Upper lobe of left lung (tissue), 6 donors: ENCODE results near the gene ORMDL3. TPM values are rescaled to one million over a fixed set of nuclear protein-coding genes. Genes with fewer than 3 reads are reported as not detected.

Source experiments
- ATAC-seq, 2 donors: fragments of 200-7000 bp; cut with Tn5 transposase; one replicate each; pipeline ENCODE4 v1.9.1; 2022; ENCODE audit warnings: mild to moderate bottlenecking in 2 of 2, moderate library complexity in 2 of 2; ENCODE audit not compliant: low FRiP score in 2 of 2
- DNase-seq, 2 donors: peaks; one replicate each; pipeline ENCODE4 v3.0.0-alpha.2; 2019 to 2020
- H3K27ac ChIP-seq, 4 donors: fragments of 200-600 bp; sonication (generic); one replicate each; pipeline ENCODE4 v1.5.1; 2016 to 2019
- H3K27me3 ChIP-seq, 4 donors: fragments of 200-600 bp; sonication (generic); one replicate each; pipeline ENCODE4 v1.5.1; 2017 to 2019
- H3K36me3 ChIP-seq, 4 donors: fragments of 200-600 bp; sonication (generic); one replicate each; pipeline ENCODE4 v1.5.1; 2016 to 2019
- H3K4me1 ChIP-seq, 4 donors: fragments of 200-600 bp; sonication (generic); one replicate each; pipeline ENCODE4 v1.5.1; 2018 to 2019
- H3K4me3 ChIP-seq, 4 donors: fragments of 200-600 bp; sonication (generic); one replicate each; pipeline ENCODE4 v1.5.1; 2017 to 2019; ENCODE audit warnings: mild to moderate bottlenecking in 2 of 4, moderate library complexity in 1 of 4
- H3K9me3 ChIP-seq, 4 donors: fragments of 200-600 bp; sonication (generic); one replicate each; pipeline ENCODE4 v1.5.1; 2018 to 2019
- CTCF ChIP-seq, 6 experiments: fragments of 450-650 bp in 4 of 6; fragments of 200-600 bp in 2 of 6; sonication (generic) in 2 of 6; IDR thresholded peaks; one replicate each; pipeline ENCODE4 v1.5.1; 2016 to 2019; ENCODE audit warnings: antibody characterized with exemption in 6 of 6
- EP300 ChIP-seq, 4 donors: sonication (generic); formaldehyde crosslinking; IDR thresholded peaks; one replicate each; pipeline ENCODE4 v1.5.1; 2017; ENCODE audit warnings: antibody characterized with exemption in 4 of 4, control low read depth in 2 of 4
- POLR2A ChIP-seq, 4 donors: fragments of 450-650 bp; IDR thresholded peaks; one replicate each; pipeline ENCODE4 v1.5.1; 2016 to 2017; ENCODE audit warnings: antibody characterized with exemption in 4 of 4, mild to moderate bottlenecking in 2 of 4
- POLR2AphosphoS5 ChIP-seq, 2 donors: sonication (generic); formaldehyde crosslinking; IDR thresholded peaks; one replicate each; pipeline ENCODE4 v1.5.1; 2017; ENCODE audit warnings: antibody characterized with exemption in 2 of 2
- WGBS, 2 donors: methylation state at CpG; one replicate each; pipeline ENCODE4 v1.1.5; 2017 to 2018; 5-methylcytosine and 5-hydroxymethylcytosine counted together
- total RNA-seq, 6 donors: library from RNA; depleted of rRNA in 4 of 6; stranded (reverse); fragments of >200 nt in 4 of 6; gene quantifications; one replicate each; pipeline versions ENCODE4 v1.1.0 to v1.2.1, GENCODE V29; 2016 to 2021
- donor health status: DM: no; HTN: no; CAD: no; lungs with moderate emphysema.
- donor health status: DM: no; HTN: yes; CAD: no; lungs with severe emphysema.

ORMDL3 gene
- total RNA-seq, 6 donors from 2014 or later, result 69.9 to 99.6 (median 82.7) TPM

- 74 to 85% methylated on average over 6 to 15 of the region's 15 CpGs for WGBS, 2 donors
- DNase-seq, result no peak
Observed at GRCh38 chr17:39946551-39947330, 19.3 kb upstream of the ORMDL3 start.

GRCh38 chr17:39944393-39944711 lies 17.0 kb upstream of the ORMDL3 start:
- DNase-seq (no peak), ATAC-seq (no peak)
- TF ChIP-seq CTCF (IDR thresholded peaks at IDR 0.05) (no peak), POLR2A (IDR thresholded peaks at IDR 0.05) (no peak), POLR2AphosphoS5 (IDR thresholded peaks at IDR 0.05) (no peak), EP300 (IDR thresholded peaks at IDR 0.05) (no peak)
- H3K27ac ChIP-seq, result peak overlapping the region in 2 of 4 donors; percentile 3 to 68
- no peaks in the 10 kb centered on the region for H3K9me3 ChIP-seq
- peaks cover 4 to 15% (median 11%) of the 10 kb centered on the region in 4 donors for H3K4me1 ChIP-seq
- no peaks in the 10 kb centered on the region for H3K27me3 ChIP-seq
- WGBS, 2 donors, result 88 to 95% methylated on average over 3 to 16 of the region's 16 CpGs
- no peaks in the 10 kb centered on the region for H3K36me3 ChIP-seq
- no peak overlapping the region for H3K4me3 ChIP-seq

More at GRCh38 chr17:39946551-39947330, 19.3 kb upstream of the ORMDL3 start:
- Histone ChIP-seq H3K4me1 (peaks cover 8 to 24% (median 11%) of the 10 kb centered on the region in 4 donors), H3K27me3 (no peaks in the 10 kb centered on the region), H3K9me3 (no peaks in the 10 kb centered on the region), H3K4me3 (no peak overlapping the region), H3K36me3 (no peaks in the 10 kb centered on the region), H3K27ac (peak overlapping the region in 1 of 4 donors; percentile 85)
- TF ChIP-seq EP300 (IDR thresholded peaks at IDR 0.05), result no peak
- TF ChIP-seq CTCF (IDR thresholded peaks at IDR 0.05), result no peak
- TF ChIP-seq POLR2A (IDR thresholded peaks at IDR 0.05), result no peak
- no peak for TF ChIP-seq POLR2AphosphoS5 (IDR thresholded peaks at IDR 0.05)
- ATAC-seq, result no peak

- peak in 1 of 2 donors; percentile 44 for ATAC-seq
- WGBS, 2 donors, result 76 to 83% methylated on average over 5 to 10 of the region's 14 CpGs
Observed at GRCh38 chr17:39943702-39944392, 16.4 kb upstream of the ORMDL3 start.

GRCh38 chr17:39939588-39940419 lies 12.4 kb upstream of the ORMDL3 start:
- no peak overlapping the region for H3K27ac ChIP-seq
- DNase-seq, result no peak
- no peaks in the 10 kb centered on the region for H3K27me3 ChIP-seq
- WGBS, 2 donors, result 65% methylated on average over 6 of the region's 6 CpGs
- TF ChIP-seq CTCF (IDR thresholded peaks at IDR 0.05) (peak in 1 of 6 experiments; percentile 19), POLR2A (IDR thresholded peaks at IDR 0.05) (no peak)
- peak in 1 of 2 donors; percentile 77 for ATAC-seq
- peaks cover 3 to 6% (median 4%) of the 10 kb centered on the region in 4 donors for H3K4me1 ChIP-seq
- no peak overlapping the region for H3K4me3 ChIP-seq
- H3K9me3 ChIP-seq, result no peaks in the 10 kb centered on the region
- no peaks in the 10 kb centered on the region for H3K36me3 ChIP-seq

More at GRCh38 chr17:39943702-39944392, 16.4 kb upstream of the ORMDL3 start:
- H3K4me3 ChIP-seq, result no peak overlapping the region
- TF ChIP-seq CTCF (IDR thresholded peaks at IDR 0.05) (no peak), POLR2A (IDR thresholded peaks at IDR 0.05) (peak in 1 of 4 donors; percentile 50), EP300 (IDR thresholded peaks at IDR 0.05) (peak in 1 of 4 donors; percentile 33), POLR2AphosphoS5 (IDR thresholded peaks at IDR 0.05) (no peak)
- peaks cover 4 to 11% (median 10%) of the 10 kb centered on the region in 4 donors for H3K4me1 ChIP-seq
- no peaks in the 10 kb centered on the region for H3K9me3 ChIP-seq
- peak in 1 of 2 donors; percentile 69 for DNase-seq
- no peaks in the 10 kb centered on the region for H3K36me3 ChIP-seq
- H3K27ac ChIP-seq, result peak overlapping the region in 2 of 4 donors; percentile 3 to 68
- H3K27me3 ChIP-seq, result no peaks in the 10 kb centered on the region
